Suprapubic skin (tissue), 4 donors: ENCODE results near the gene OLFML2A.

Experiments
- EP300 ChIP-seq: sonication (generic); formaldehyde crosslinking; IDR thresholded peaks from one replicate; pipeline ENCODE4 v1.6.1; 2017; ENCODE audit warnings: antibody characterized with exemption
- POLR2A ChIP-seq, 2 donors: fragments of 450-650 bp; IDR thresholded peaks; one replicate each; pipeline ENCODE4 v1.6.1; 2017; ENCODE audit warnings: antibody characterized with exemption in 2 of 2, mild to moderate bottlenecking in 2 of 2, moderate library complexity in 2 of 2
- POLR2AphosphoS5 ChIP-seq, 3 donors: sonication (generic); formaldehyde crosslinking; IDR thresholded peaks; one replicate each; pipeline ENCODE4 v1.6.1; 2017; ENCODE audit warnings: antibody characterized with exemption in 3 of 3
- TF ChIP-seq, protein P1 (sequence below), 2 donors: fragments of 200-600 bp in 1 of 2; fragments of 450-650 bp in 1 of 2; sonication (generic) in 1 of 2; IDR thresholded peaks; one replicate each; pipeline ENCODE4 v1.5.1; 2016 to 2019; ENCODE audit warnings: antibody characterized with exemption in 2 of 2, mild to moderate bottlenecking in 1 of 2, moderate library complexity in 1 of 2

DNA sequence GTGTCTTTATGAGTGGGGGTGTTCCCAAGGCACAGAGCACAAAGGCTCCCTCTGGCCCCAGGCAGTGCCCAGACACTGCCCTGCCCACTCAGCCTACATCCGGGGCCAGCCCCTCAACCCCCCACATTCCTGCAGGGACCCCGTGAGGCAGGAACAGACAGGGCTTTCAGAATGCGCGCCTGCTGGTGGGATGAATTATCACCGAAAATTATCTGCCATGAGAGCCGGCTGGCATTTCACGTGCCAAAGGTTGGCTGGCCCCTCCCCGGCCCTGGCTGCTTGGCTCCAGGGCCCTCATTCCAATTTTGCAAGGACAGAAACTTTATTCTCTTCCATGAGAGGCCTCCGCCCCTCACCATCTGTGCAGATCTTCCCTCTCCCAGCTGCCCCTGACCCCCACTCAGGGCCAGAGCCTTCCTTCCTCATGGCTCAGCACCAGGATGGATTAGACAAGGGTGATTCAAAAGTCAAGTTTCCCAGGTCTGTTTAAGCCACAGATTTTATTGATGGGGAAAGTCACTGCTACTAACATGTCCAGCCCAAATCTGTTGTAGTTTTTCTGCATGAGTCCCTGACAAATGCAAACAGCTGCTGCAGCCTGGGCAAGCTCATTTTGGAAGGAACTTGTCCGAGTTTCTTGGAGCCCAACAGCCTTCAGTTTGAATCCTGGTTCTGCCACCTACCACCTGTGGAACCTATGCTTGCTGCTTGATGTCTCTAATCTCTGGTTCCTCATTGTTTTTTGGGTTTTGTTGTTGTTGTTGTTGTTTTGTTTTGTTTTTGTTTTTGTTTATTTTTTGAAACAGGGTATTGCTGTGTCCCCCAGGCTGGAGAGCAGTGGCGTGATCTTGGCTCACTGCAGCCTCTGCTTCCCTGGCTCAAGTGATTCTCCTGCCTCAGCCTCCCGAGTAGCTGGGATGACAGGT is 44.0 kb downstream of the OLFML2A start:
- TF ChIP-seq, protein P1, sequence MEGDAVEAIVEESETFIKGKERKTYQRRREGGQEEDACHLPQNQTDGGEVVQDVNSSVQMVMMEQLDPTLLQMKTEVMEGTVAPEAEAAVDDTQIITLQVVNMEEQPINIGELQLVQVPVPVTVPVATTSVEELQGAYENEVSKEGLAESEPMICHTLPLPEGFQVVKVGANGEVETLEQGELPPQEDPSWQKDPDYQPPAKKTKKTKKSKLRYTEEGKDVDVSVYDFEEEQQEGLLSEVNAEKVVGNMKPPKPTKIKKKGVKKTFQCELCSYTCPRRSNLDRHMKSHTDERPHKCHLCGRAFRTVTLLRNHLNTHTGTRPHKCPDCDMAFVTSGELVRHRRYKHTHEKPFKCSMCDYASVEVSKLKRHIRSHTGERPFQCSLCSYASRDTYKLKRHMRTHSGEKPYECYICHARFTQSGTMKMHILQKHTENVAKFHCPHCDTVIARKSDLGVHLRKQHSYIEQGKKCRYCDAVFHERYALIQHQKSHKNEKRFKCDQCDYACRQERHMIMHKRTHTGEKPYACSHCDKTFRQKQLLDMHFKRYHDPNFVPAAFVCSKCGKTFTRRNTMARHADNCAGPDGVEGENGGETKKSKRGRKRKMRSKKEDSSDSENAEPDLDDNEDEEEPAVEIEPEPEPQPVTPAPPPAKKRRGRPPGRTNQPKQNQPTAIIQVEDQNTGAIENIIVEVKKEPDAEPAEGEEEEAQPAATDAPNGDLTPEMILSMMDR (IDR thresholded peaks at IDR 0.05) = no peak
- no peak for TF ChIP-seq POLR2A (IDR thresholded peaks at IDR 0.05)
- TF ChIP-seq EP300 = no peak
- no peak for TF ChIP-seq POLR2AphosphoS5 (IDR thresholded peaks at IDR 0.05)
